BE2C (cell line): ENCODE results near the gene HMGXB4.

ENCODE experiments used
- DNase-seq: peaks from one replicate; pipeline ENCODE4 v3.0.0-alpha.2; 2020
- H3K27me3 ChIP-seq: fragments of 250-450 bp; sonication (Bioruptor Pico); 2 replicates; pipeline ENCODE4 v1.5.1; 2020; ENCODE audit warnings: mild to moderate bottlenecking
- H3K36me3 ChIP-seq: fragments of 250-450 bp; sonication (Bioruptor Pico); 2 replicates; pipeline ENCODE4 v1.5.1; 2020; ENCODE audit warnings: mild to moderate bottlenecking
- H3K4me1 ChIP-seq: fragments of 250-450 bp; sonication (Bioruptor Pico); 2 replicates; pipeline ENCODE4 v1.5.1; 2020
- H3K4me3 ChIP-seq: 2 replicates; pipeline ENCODE4 v1.5.1; 2011; ENCODE audit warnings: low read depth, low read length
- H3K9me3 ChIP-seq: fragments of 250-450 bp; sonication (Bioruptor Pico); 2 replicates; pipeline ENCODE4 v1.5.1; 2020
- TF ChIP-seq, protein P1 (sequence below): IDR thresholded peaks from 2 replicates; pipeline ENCODE4 v1.5.1; 2012; ENCODE audit warnings: mild to moderate bottlenecking, low read depth, low read length

The HMGXB4 gene

DNA sequence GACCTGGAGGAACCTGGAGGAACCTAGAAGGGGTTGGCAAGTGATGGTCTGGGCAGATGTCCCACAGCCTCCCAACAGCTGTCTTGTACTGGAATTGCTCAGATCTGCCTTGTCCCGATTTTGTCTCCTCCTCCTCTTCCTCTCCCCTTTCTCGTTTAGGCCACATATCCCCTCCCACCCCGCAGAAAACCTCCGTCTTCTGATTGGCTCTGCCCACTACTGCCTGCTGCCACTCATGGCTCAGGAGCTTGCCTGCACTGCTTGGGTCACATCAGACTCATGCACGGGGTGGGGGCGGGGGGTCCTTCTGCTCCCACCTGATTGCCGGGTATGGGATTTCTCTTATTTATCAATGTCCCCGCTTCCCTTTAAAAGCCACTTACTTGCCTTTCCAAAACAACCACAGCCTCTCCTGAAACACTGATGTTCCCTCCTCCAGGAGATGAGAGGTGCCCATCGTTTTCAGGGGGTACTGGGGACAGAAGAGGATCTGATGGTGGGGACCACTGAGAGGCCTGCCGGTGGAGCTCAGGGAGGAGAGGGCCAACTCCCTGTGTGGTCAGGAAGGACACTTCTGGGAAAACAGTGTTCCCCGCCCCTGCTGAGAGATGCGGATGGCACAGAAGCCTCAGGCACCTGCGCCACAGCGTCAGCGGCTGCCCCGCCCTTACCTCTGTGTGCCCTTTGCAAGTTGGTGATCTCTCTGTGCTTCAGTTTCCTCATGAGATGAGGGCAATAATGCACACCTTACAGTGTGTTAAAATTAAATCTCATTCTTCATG, 57.1 kb downstream of the HMGXB4 start:
- Histone ChIP-seq H3K9me3 (no peaks in the 10 kb centered on the region), H3K27me3 (no peaks in the 10 kb centered on the region), H3K4me1 (peaks cover 16% of the 10 kb centered on the region), H3K36me3 (peaks cover 2% of the 10 kb centered on the region; the same call in 1 of the 2 replicates), H3K4me3 (no peak overlapping the region)
- DNase-seq = no peak
- TF ChIP-seq, protein P1, sequence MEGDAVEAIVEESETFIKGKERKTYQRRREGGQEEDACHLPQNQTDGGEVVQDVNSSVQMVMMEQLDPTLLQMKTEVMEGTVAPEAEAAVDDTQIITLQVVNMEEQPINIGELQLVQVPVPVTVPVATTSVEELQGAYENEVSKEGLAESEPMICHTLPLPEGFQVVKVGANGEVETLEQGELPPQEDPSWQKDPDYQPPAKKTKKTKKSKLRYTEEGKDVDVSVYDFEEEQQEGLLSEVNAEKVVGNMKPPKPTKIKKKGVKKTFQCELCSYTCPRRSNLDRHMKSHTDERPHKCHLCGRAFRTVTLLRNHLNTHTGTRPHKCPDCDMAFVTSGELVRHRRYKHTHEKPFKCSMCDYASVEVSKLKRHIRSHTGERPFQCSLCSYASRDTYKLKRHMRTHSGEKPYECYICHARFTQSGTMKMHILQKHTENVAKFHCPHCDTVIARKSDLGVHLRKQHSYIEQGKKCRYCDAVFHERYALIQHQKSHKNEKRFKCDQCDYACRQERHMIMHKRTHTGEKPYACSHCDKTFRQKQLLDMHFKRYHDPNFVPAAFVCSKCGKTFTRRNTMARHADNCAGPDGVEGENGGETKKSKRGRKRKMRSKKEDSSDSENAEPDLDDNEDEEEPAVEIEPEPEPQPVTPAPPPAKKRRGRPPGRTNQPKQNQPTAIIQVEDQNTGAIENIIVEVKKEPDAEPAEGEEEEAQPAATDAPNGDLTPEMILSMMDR = no peak

DNA sequence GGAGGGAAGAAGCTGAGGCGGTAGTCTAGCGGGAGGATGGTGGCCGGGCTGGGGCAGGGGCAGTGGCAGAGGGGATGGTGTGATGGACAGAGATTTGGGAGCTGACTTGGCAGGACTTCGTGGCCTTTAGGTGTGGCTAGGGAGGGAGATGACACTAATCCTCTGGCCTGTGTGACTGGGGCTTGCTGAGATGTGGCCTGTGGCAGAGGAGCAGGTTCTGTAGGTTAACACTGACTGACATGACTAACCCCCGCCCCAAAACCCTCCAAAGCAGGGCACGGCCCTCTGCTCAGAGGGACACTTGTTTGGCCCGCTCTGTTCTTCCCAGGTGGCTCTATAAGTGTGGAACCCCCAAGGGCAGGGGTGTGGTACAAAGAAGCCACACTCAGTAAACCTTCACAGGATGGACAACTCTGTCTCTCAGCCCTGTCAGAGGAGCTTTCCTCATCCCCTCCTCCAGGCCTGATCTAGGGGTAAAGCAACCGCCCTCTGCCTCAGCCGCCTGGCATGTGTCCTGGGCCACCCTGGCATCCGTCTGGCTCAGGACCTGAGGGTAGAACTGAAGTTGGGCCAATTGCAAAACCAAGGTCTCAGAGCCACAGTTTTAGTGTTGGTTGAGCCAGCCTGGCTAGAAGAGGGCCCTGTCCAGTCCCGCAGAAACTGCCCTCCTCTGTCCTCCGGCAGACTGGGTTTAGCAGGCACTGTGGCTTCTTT, 58.0 kb downstream of the HMGXB4 start:
- H3K36me3 ChIP-seq = peaks cover 6% of the 10 kb centered on the region; the same call in 1 of the 2 replicates
- no peak overlapping the region for H3K4me3 ChIP-seq
- TF ChIP-seq, protein P1 = no peak
- no peaks in the 10 kb centered on the region for H3K27me3 ChIP-seq
- DNase-seq = no peak
- no peaks in the 10 kb centered on the region for H3K9me3 ChIP-seq
- peaks cover 16% of the 10 kb centered on the region for H3K4me1 ChIP-seq

DNA sequence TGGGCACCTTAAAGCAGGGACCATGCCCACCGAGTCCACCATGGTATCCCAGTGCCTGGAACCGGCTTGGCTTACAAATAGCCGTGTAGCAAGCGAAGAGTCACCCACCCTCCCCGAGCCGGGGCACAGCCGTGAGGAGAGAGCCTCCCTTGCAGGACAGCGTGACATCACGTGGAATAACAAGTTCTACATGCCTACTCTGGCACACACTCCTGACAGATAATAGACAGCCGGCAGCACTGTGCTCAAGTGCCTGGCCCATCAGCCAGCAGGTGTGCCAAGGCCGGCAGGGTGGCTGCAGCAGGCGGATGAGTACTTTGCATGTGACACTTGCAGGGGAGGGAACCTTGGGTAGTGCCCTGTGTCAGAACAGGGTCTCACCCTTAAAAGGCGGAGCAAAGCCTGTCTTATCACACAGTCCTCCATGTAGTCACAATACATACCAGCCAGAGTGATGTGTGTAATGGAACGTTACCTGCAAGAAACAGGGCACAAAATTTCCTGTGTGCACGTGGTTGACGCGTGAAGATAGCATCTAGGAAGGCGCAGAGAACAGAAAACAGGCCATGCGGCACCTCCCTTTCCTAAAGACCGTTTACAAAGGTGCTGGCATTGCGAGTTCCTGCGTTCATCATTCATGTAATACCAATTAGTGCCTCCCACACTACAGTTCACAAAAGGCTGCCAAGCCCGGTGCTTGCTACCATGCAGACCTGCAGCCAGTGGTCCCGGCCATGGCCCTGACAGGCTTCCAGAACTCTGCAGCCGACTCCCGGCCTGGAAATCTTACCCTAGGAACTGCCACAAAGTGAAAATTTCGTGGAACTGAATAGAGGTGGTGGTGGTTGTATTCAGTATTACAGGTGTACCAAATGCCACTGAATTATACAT, 58.8 kb downstream of the HMGXB4 start:
- Histone ChIP-seq H3K4me3 (no peak overlapping the region), H3K36me3 (peaks cover 6% of the 10 kb centered on the region; the same call in 1 of the 2 replicates), H3K27me3 (no peaks in the 10 kb centered on the region), H3K4me1 (peaks cover 16% of the 10 kb centered on the region), H3K9me3 (no peaks in the 10 kb centered on the region)
- TF ChIP-seq, protein P1 = no peak
- DNase-seq = no peak

DNA sequence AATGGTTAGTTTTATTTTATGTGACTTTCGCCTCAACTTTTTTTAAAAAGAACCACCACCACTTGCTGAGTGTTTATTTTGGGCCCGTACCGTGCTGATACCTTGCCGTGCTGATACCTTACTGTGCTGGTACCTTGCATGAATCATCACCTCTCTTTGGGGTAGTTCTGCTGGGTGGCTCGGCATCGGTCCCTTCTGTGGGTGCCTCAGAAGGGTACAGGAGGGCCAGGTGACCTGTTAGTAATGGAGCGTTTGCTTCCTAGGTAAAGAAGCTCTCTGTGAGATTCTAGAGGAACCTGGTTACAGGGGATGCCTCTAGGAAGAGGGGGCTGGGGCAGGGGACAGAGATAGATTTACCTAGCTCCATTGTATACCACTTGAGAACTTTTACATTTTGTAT, 59.5 kb downstream of the HMGXB4 start:
- Histone ChIP-seq H3K9me3 (no peaks in the 10 kb centered on the region), H3K36me3 (peaks cover 6% of the 10 kb centered on the region; the same call in 1 of the 2 replicates), H3K4me3 (no peak overlapping the region), H3K4me1 (peaks cover 16% of the 10 kb centered on the region), H3K27me3 (no peaks in the 10 kb centered on the region)
- TF ChIP-seq, protein P1 = no peak
- no peak for DNase-seq

DNA sequence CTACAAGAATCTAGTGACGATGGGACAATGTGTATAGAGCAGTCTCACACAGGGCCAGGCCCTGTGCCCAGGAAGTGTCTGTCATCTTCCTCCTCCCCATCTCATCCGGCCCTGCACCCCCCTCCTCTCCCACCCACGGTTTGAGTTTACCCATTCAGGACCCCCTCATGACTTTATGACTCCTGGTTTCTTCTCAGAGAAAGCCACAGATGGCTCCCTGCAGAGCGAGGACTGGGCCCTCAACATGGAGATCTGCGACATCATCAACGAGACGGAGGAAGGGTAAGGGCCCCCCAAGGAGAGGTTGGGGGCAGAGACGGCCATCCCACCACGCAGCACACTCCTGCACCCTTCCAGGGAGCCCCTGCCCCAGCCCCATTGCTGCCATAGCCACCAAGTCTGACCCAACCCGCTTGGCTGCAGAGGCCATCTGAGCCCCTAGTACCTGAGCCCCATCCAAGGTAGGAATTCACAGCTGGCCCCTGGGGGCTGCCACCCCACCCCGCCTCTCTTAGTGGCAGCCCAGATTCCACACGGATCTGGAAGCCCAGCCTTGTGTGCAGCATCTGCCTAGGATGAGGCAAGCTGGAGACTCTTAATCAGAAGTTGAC, 60.5 kb downstream of the HMGXB4 start:
- Histone ChIP-seq H3K9me3 (no peaks in the 10 kb centered on the region), H3K4me3 (no peak overlapping the region), H3K4me1 (peaks cover 15% of the 10 kb centered on the region), H3K36me3 (peaks cover 9% of the 10 kb centered on the region; the same call in 1 of the 2 replicates), H3K27me3 (no peaks in the 10 kb centered on the region)
- DNase-seq = no peak
- TF ChIP-seq, protein P1 = no peak
